ENCODE results near the gene MMP20.

- TF ChIP-seq POLR2A (IDR thresholded peaks at IDR 0.05) (no peak), CTCF (IDR thresholded peaks at IDR 0.05) (no peak)
Measured at GRCh38 chr11:102566112-102566511, 59.0 kb downstream of the MMP20 start.

Data from heart left ventricle (tissue), 13 donors.